ENCODE results near the gene CTDNEP1.
A peak's percentile ranks its signal among the peaks of the same experiment; 100 is the strongest.

CTDNEP1 gene

DNA sequence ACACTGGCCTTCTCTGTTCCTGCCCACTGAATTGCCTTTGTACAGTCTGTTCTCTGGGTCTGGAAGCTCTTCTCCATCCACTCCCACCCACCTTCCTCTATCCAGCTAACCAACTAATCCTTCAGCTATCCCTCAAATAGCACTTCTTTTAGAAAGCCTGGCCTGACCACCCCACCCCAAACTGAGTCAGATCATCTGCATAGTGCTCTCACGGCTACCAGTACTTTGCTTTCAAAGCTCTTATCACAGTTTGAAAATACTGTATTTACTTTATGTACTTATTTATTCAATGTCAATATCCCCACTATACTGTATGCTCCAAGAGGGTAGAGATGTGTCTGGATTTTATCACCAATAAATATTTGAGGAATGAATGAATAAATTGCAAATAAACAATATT lies 15.2 kb upstream of the CTDNEP1 start:
- no peaks in the 10 kb centered on the region for H3K36me3 ChIP-seq (ENCODE audit: control insufficient read depth, insufficient read depth, low read length)
- H3K27me3 ChIP-seq (ENCODE audit: control insufficient read depth, insufficient read depth, low read length): no peaks in the 10 kb centered on the region
- H3K9me3 ChIP-seq (ENCODE audit: control insufficient read depth, insufficient read depth, low read length): no peaks in the 10 kb centered on the region
- no peak overlapping the region for H3K4me3 ChIP-seq (ENCODE audit: low read depth, low read length)
- H3K4me1 ChIP-seq (ENCODE audit: control insufficient read depth, insufficient read depth, low read length): peaks cover 14% of the 10 kb centered on the region; the same call in 1 of the 2 replicates
- no peak overlapping the region for H3K9ac ChIP-seq (ENCODE audit: low read depth, low read length)
- no peak overlapping the region for H3K27ac ChIP-seq (ENCODE audit: low read depth, low read length)

DNA sequence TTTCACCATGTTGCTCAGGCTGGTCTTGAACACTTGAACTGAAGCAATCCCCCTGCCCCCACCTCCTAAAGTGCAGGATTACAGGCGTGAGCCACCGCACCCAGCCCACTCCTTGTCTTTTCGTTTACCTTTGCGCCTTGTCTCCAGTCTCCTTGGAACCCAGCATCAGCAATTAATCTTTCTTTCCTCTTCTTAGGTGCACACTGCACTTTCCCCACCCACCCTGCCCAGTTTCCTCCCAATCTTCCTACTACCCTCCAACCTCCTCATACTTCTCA lies 12.2 kb upstream of the CTDNEP1 start:
- H3K36me3 ChIP-seq (ENCODE audit: control insufficient read depth, insufficient read depth, low read length): peaks cover 13% of the 10 kb centered on the region
- peak overlapping the region; percentile 91 for H3K4me3 ChIP-seq (ENCODE audit: low read depth, low read length)
- H3K27ac ChIP-seq (ENCODE audit: low read depth, low read length): peak overlapping the region; percentile 89
- H3K27me3 ChIP-seq (ENCODE audit: control insufficient read depth, insufficient read depth, low read length): no peaks in the 10 kb centered on the region
- H3K9me3 ChIP-seq (ENCODE audit: control insufficient read depth, insufficient read depth, low read length): no peaks in the 10 kb centered on the region
- peaks cover 14% of the 10 kb centered on the region; the same call in 1 of the 2 replicates for H3K4me1 ChIP-seq (ENCODE audit: control insufficient read depth, insufficient read depth, low read length)
- H3K9ac ChIP-seq (ENCODE audit: low read depth, low read length): peak overlapping the region; percentile 38; the same call in 1 of the 2 replicates

DNA sequence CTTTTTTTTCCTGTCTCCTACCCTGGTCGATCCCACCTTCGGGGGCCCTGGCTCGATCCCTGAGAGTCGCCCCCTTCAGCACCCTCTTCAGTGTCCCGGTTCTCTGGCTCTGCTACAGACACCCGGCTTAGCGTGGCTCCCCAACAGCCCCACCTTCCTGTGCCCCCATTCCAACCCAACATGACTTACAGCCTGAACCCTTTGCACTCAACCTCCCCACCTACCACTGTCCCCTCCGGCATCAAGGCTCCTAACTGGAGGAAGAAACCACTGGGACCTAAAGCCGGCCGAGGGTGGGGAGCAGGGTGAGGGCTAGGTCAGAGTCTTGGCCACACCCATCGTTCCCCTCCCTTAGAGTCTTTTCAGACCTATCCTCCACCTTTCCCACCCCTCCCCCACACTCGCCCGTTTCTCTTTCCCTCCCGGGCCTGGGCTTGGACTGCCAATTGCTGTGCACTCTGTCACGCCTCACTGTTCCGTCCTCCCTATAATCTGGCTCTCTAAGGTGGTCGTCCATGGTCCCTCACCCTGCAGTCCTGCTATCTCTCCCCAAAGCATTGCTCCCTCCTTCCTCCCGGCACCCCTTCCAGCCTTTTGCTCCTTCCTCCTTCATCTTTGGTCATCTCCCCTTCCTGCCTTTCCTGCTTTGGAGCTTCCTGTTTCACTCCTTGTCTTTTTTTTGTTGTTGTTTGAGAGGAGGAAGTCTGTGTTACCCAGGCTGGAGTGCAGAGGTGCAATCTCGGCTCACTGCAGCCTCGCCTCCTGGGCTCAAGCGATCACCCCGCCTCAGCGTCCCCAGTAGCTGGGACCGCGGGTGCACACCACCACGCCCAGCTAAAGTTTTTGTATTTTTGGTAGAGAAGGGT lies 11.6 kb upstream of the CTDNEP1 start:
- peak overlapping the region; percentile 51 for H3K9ac ChIP-seq (ENCODE audit: low read depth, low read length)
- H3K4me3 ChIP-seq (ENCODE audit: low read depth, low read length): peak overlapping the region; percentile 91
- H3K36me3 ChIP-seq (ENCODE audit: control insufficient read depth, insufficient read depth, low read length): peaks cover 19% of the 10 kb centered on the region
- no peaks in the 10 kb centered on the region for H3K27me3 ChIP-seq (ENCODE audit: control insufficient read depth, insufficient read depth, low read length)
- H3K4me1 ChIP-seq (ENCODE audit: control insufficient read depth, insufficient read depth, low read length): peaks cover 14% of the 10 kb centered on the region; the same call in 1 of the 2 replicates
- no peaks in the 10 kb centered on the region for H3K9me3 ChIP-seq (ENCODE audit: control insufficient read depth, insufficient read depth, low read length)
- peak overlapping the region; percentile 89 for H3K27ac ChIP-seq (ENCODE audit: low read depth, low read length)

DNA sequence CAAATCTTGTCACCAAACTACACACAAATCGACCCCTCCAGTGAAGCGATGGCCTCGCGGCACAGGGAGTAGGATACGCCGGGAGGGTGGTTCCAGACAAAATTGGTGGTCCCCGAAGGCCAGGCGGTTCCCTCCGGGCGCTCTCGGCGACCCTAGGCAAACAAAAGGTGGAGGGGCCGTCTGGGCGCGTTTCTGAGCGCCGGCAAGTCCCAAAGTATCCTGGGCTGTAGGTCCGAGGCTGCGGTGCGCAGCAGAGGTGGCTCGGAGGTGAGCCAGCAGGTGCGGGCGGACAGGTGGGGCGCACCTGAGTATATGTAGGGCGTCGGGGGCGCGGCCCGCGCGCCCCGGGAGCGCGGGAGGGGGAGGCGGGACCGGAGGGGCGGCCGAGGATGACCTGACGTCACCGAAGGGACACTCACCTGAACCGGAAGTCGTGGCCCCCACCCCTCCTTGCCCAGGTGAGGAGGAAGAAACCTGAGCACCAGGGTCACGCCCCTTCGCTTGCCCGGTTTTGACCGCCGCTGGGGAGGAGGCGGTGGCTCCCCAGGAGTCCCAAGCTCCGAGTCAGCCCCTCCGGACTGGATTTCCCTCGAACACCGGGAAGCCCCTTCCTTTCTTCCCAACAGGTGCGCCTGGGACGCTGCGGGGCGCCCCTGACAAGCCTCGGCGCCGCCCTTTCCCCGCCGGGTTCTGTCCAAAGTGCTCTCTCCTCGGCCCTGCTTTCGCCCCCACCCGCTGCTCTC lies 10.8 kb upstream of the CTDNEP1 start, which contains the start of gene CLDN7:
TSS of gene CLDN7 (minus strand) at position 287 of the 743 bp plus-strand sequence. CDS start 435 bp downstream, outside the sequence.
- peaks cover 14% of the 10 kb centered on the region; the same call in 1 of the 2 replicates for H3K4me1 ChIP-seq (ENCODE audit: control insufficient read depth, insufficient read depth, low read length)
- H3K4me3 ChIP-seq (ENCODE audit: low read depth, low read length): peak within 1 kb of the TSS; percentile 91
- H3K27me3 ChIP-seq (ENCODE audit: control insufficient read depth, insufficient read depth, low read length): no peaks in the 10 kb centered on the region
- peak within 1 kb of the TSS; percentile 89 for H3K27ac ChIP-seq (ENCODE audit: low read depth, low read length)
- H3K36me3 ChIP-seq (ENCODE audit: control insufficient read depth, insufficient read depth, low read length): peaks cover 22% of the 10 kb centered on the region
- H3K9ac ChIP-seq (ENCODE audit: low read depth, low read length): peak within 1 kb of the TSS; percentile 99
- no peaks in the 10 kb centered on the region for H3K9me3 ChIP-seq (ENCODE audit: control insufficient read depth, insufficient read depth, low read length)

DNA sequence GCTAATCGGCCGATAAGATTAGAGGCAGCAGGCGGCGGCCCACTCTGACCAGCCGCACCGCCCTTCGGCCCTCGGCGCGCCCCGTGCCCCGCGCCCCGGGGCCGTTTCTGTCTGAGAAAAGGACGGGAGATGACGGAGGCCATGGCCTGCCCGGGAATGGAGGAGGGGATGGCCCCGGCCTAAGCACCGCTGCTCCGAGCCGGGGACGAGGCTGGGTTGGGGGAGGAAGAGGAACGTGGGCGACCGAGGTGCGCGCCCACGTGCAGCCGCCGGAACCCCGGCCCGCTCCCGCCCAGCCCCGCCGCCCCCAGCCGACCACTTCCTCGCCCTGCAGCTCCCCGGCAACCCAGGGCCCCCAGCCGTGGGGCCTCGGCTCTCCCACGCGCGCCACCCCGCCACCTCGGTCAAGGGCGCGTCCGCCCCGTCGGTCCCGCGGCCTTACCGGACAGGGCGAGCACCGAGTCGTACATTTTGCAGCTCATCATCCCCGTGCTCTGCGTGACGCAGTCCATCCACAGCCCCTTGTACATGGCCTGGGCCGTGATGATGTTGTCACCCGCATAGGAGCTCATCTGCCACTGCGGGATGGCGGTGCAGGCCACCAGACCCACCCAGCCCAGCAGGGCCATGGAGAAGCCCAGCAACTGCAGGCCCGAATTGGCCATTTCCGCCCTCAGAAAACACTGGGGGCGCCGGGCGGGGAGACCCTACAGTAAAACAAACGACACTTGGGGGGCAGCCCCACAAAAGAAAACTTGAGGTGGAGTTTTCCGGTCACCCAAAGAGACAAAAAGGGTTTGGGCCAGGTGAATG lies 10.1 kb upstream of the CTDNEP1 start:
- Histone ChIP-seq H3K4me1 (ENCODE audit: control insufficient read depth, insufficient read depth, low read length) (peaks cover 14% of the 10 kb centered on the region; the same call in 1 of the 2 replicates), H3K4me3 (ENCODE audit: low read depth, low read length) (peak overlapping the region; percentile 91), H3K27ac (ENCODE audit: low read depth, low read length) (peak overlapping the region; percentile 89)

DNA sequence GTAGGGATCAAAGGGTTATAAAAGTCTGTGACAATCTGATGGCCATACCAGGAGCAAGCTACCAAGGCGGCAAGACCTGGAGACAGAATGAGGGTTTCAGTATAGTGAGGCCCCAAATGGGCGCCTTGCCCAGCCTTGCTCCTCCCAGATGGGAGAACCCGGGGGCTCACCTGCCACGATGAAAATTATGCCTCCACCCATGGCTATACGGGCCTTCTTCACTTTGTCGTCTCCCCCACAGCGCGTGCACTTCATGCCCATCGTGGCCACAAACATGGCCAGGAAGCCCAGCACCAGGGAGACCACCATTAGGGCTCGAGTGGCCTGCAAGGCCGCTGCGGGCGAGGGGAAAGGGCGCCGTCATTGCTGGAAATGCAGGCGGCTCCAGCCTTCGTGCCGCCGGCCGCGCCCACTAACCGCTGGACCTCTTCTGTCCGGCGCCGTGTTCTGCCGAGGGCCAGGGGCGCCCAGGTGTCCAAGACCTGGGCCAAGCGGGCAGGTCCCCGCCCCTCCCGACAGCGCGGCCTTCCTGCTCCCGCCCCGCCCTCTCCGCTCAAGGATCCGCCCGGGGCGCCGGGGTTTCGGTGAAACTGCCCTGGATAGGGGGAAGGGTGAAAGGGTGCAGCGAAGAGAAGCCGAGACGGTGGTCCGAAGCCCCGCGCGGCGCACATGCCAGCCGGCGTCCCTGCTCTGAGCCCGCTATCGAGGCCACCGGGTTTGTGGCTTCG lies 9.3 kb upstream of the CTDNEP1 start:
- peak overlapping the region; percentile 89 for H3K27ac ChIP-seq (ENCODE audit: low read depth, low read length)
- no peaks in the 10 kb centered on the region for H3K27me3 ChIP-seq (ENCODE audit: control insufficient read depth, insufficient read depth, low read length)
- H3K9me3 ChIP-seq (ENCODE audit: control insufficient read depth, insufficient read depth, low read length): no peaks in the 10 kb centered on the region
- H3K9ac ChIP-seq (ENCODE audit: low read depth, low read length): peak overlapping the region; percentile 99
- H3K36me3 ChIP-seq (ENCODE audit: control insufficient read depth, insufficient read depth, low read length): peaks cover 38% of the 10 kb centered on the region
- peaks cover 14% of the 10 kb centered on the region; the same call in 1 of the 2 replicates for H3K4me1 ChIP-seq (ENCODE audit: control insufficient read depth, insufficient read depth, low read length)
- peak overlapping the region; percentile 91 for H3K4me3 ChIP-seq (ENCODE audit: low read depth, low read length)

More for the DNA sequence above, 10.1 kb upstream of the CTDNEP1 start:
- Histone ChIP-seq H3K36me3 (ENCODE audit: control insufficient read depth, insufficient read depth, low read length) (peaks cover 30% of the 10 kb centered on the region), H3K9me3 (ENCODE audit: control insufficient read depth, insufficient read depth, low read length) (no peaks in the 10 kb centered on the region), H3K27me3 (ENCODE audit: control insufficient read depth, insufficient read depth, low read length) (no peaks in the 10 kb centered on the region), H3K9ac (ENCODE audit: low read depth, low read length) (peak overlapping the region; percentile 99)

DNA sequence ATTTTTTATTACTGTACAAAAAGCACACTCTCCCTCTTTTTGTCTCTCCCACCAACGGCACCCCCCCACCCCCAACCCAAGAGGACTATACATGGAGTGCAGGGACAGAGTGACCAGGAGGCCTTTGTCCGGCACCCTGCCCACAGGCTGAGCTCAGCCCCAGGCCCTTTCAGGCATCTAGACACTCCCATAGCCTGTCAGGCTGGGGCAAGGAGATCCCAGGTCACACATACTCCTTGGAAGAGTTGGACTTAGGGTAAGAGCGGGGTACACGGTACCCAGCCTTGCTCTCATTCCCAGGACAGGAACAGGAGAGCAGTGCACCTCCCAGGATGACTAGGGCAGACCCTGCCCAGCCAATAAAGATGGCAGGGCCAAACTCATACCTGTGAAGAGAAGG lies 8.6 kb upstream of the CTDNEP1 start:
- Histone ChIP-seq H3K4me3 (ENCODE audit: low read depth, low read length) (peak overlapping the region; percentile 91), H3K27me3 (ENCODE audit: control insufficient read depth, insufficient read depth, low read length) (no peaks in the 10 kb centered on the region), H3K9ac (ENCODE audit: low read depth, low read length) (peak overlapping the region; percentile 99; the same call in 1 of the 2 replicates), H3K36me3 (ENCODE audit: control insufficient read depth, insufficient read depth, low read length) (peaks cover 42% of the 10 kb centered on the region), H3K27ac (ENCODE audit: low read depth, low read length) (peak overlapping the region; percentile 89), H3K9me3 (ENCODE audit: control insufficient read depth, insufficient read depth, low read length) (no peaks in the 10 kb centered on the region), H3K4me1 (ENCODE audit: control insufficient read depth, insufficient read depth, low read length) (peaks cover 14% of the 10 kb centered on the region; the same call in 1 of the 2 replicates)

DNA sequence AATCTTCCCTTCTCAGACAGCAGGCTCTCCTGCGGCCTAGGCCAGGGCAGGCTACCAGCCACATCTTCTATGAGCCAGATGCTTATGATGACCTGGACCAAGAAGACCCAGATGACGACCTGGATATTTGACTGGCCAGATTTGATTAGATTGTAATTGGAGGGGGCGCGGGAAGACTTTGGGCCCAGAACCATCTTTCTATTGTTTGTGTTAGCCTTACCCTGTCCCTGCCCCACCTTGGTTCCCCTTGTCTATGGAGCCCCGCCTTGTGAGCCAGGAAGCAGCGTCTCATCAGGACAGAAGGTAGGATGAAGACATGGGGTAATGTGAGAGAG lies 8.0 kb upstream of the CTDNEP1 start:
- Histone ChIP-seq H3K4me3 (ENCODE audit: low read depth, low read length) (no peak overlapping the region), H3K27me3 (ENCODE audit: control insufficient read depth, insufficient read depth, low read length) (no peaks in the 10 kb centered on the region), H3K27ac (ENCODE audit: low read depth, low read length) (no peak overlapping the region), H3K4me1 (ENCODE audit: control insufficient read depth, insufficient read depth, low read length) (peaks cover 13% of the 10 kb centered on the region; the same call in 1 of the 2 replicates), H3K9ac (ENCODE audit: low read depth, low read length) (no peak overlapping the region), H3K36me3 (ENCODE audit: control insufficient read depth, insufficient read depth, low read length) (peaks cover 48% of the 10 kb centered on the region), H3K9me3 (ENCODE audit: control insufficient read depth, insufficient read depth, low read length) (no peaks in the 10 kb centered on the region)

DNA sequence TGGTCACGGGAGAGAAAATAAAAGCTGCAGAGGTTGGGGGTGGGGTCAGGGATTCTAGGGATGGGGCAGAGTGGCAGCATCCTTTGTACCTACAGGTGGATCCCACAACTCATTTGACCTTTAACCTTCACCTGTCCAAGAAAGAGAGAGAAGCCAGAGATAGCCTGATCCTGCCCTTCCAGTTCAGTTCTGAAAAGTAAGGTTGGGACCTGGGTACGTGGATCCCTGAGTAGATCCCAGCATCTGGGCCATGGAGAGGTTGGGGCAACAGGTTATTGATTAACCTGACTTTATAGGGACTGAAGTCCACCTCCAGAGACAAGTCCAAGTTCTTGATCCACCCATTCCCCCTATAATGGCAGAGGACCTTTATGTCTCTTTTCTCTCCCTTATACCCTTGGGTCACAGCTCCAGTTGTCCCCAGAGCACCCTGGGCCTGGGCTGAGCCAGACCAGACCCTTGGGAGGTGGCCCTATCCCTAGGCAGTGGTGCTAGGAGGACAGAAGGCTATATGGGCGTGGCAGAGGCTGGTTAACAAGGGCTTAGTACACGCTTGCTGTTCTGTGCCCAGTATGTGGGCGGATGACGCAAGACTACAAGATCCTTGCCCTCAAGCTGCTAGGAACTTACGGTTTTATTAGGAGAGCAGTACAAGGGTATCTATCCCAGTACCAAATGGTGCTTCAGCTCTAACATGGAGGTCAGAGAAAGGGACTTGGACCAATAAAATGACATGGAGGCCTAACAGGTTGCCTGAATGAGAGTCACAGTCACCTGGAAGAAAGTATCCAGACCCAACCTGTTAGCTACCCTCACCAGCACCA lies 7.4 kb upstream of the CTDNEP1 start:
- no peaks in the 10 kb centered on the region for H3K27me3 ChIP-seq (ENCODE audit: control insufficient read depth, insufficient read depth, low read length)
- H3K9ac ChIP-seq (ENCODE audit: low read depth, low read length): no peak overlapping the region
- H3K27ac ChIP-seq (ENCODE audit: low read depth, low read length): no peak overlapping the region
- H3K9me3 ChIP-seq (ENCODE audit: control insufficient read depth, insufficient read depth, low read length): no peaks in the 10 kb centered on the region
- H3K36me3 ChIP-seq (ENCODE audit: control insufficient read depth, insufficient read depth, low read length): peaks cover 53% of the 10 kb centered on the region
- H3K4me1 ChIP-seq (ENCODE audit: control insufficient read depth, insufficient read depth, low read length): peaks cover 7% of the 10 kb centered on the region; the same call in 1 of the 2 replicates
- no peak overlapping the region for H3K4me3 ChIP-seq (ENCODE audit: low read depth, low read length)

Data from HUES48 (cell line).